Caco-2 (cell line): ENCODE results near the gene LIMCH1. TPM values are rescaled to one million over a fixed set of nuclear protein-coding genes. Genes with fewer than 3 reads are reported as not detected.

Experiments used
- BruUV-seq: library from RNA; stranded (reverse); fragments of 400-500 nt; replicated peaks from 2 replicates; lab custom pipeline; 2021; lab: Mats Ljungman, UMichigan
- CTCF ChIA-PET: fragments of 300-600 bp; sonication (Branson Sonifier 250); formaldehyde crosslinking; loops from one replicate; lab custom pipeline; 2022; ENCODE audit warnings: antibody characterized with exemption; lab: Charles Lee
- POLR2A ChIA-PET: fragments of 300-600 bp; sonication (Branson Sonifier 250); formaldehyde crosslinking; loops from one replicate; lab custom pipeline; 2022; ENCODE audit warnings: antibody characterized with exemption; lab: Charles Lee
- DNase-seq, 2 experiments: peaks; one replicate each; pipeline versions ENCODE4 v3.0.0 to v3.0.0-alpha.2; 2020 to 2022
- H3K27me3 ChIP-seq: replicated peaks from 2 replicates; pipeline ENCODE4 v1.6.0; 2011; ENCODE audit warnings: low read length; ENCODE audit not compliant: control insufficient read depth, insufficient read depth
- H3K36me3 ChIP-seq: 2 replicates; pipeline ENCODE4 v1.5.1; 2011; ENCODE audit warnings: low read length; ENCODE audit not compliant: control insufficient read depth, insufficient read depth
- H3K4me1 ChIP-seq: fragments of 250-450 bp; sonication (Bioruptor Pico); 2 replicates; pipeline ENCODE4 v1.5.1; 2020; ENCODE audit warnings: mild to moderate bottlenecking
- H3K4me3 ChIP-seq: 2 replicates; pipeline ENCODE4 v1.5.1; 2011; ENCODE audit warnings: low read depth, mild to moderate bottlenecking, control low read depth, low read length
- H3K9me3 ChIP-seq: fragments of 250-450 bp; sonication (Bioruptor Pico); 2 replicates; pipeline ENCODE4 v1.5.1; 2020; ENCODE audit warnings: mild to moderate bottlenecking, moderate library complexity
- H3K27ac Mint-ChIP-seq: one replicate; pipeline ENCODE4 v1.8.0; 2022; ENCODE audit warnings: mixed read lengths; ENCODE audit not compliant: unreplicated experiment
- H3K27me3 Mint-ChIP-seq: one replicate; pipeline ENCODE4 v1.8.0; 2022; ENCODE audit warnings: mixed read lengths; ENCODE audit not compliant: insufficient read depth, unreplicated experiment
- H3K36me3 Mint-ChIP-seq: one replicate; pipeline ENCODE4 v1.8.0; 2022; ENCODE audit warnings: mild to moderate bottlenecking, mixed read lengths; ENCODE audit not compliant: insufficient read depth, unreplicated experiment
- H3K4me1 Mint-ChIP-seq: one replicate; pipeline ENCODE4 v1.8.0; 2022; ENCODE audit warnings: low read depth, mixed read lengths; ENCODE audit not compliant: unreplicated experiment
- H3K4me3 Mint-ChIP-seq: one replicate; pipeline ENCODE4 v1.8.0; 2022; ENCODE audit warnings: mild to moderate bottlenecking, moderate library complexity, mixed read lengths; ENCODE audit not compliant: unreplicated experiment
- H3K9me3 Mint-ChIP-seq: one replicate; pipeline ENCODE4 v1.8.0; 2022; ENCODE audit warnings: mixed read lengths; ENCODE audit not compliant: unreplicated experiment
- CTCF ChIP-seq, 2 experiments: fragments of 200-600 bp in 1 of 2; IDR thresholded peaks; 1 replicate in 1 of 2; 2 replicates in 1 of 2; pipeline versions ENCODE4 v1.5.1 to v1.8.0; 2011 to 2022; ENCODE audit warnings: antibody characterized with exemption in 1 of 2, control low read depth in 1 of 2, inconsistent platforms in 1 of 2, low read depth in 1 of 2, low read length in 1 of 2, mild to moderate bottlenecking in 1 of 2, moderate library complexity in 1 of 2; ENCODE audit not compliant: insufficient read depth in 1 of 2, severe bottlenecking in 1 of 2, unreplicated experiment in 1 of 2
- intact Hi-C: fragments of 100-400 bp; cut with micrococcal nuclease; formaldehyde crosslinking; loops from one replicate; pipeline ENCODE4 v1.10.0; 2022; ENCODE audit not compliant: unreplicated experiment
- total RNA-seq: library from RNA; stranded (reverse); gene quantifications from 2 replicates; pipeline ENCODE4 v1.2.3, GENCODE V29; 2022

LIMCH1 gene
- total RNA-seq, 1 experiment from 2014 or later = 8.4 TPM

- no peaks in the 10 kb centered on the region for H3K27me3 ChIP-seq
- no peak overlapping the region for H3K4me3 ChIP-seq
- POLR2A ChIA-PET = interaction anchor here (0.6 kb wide), 1 partner anchor 174 kb away, joined by 3 read pairs; no protein-coding TSS in a partner anchor
- Mint-ChIP-seq H3K9me3 (no peaks in the 10 kb centered on the region), H3K4me3 (no peak overlapping the region), H3K4me1 (no peaks in the 10 kb centered on the region), H3K27ac (no peak overlapping the region), H3K36me3 (no peaks in the 10 kb centered on the region), H3K27me3 (no peaks in the 10 kb centered on the region)
- TF ChIP-seq CTCF (IDR thresholded peaks at IDR 0.05; ENCODE audit: insufficient read depth in 1 of 2, low read depth in 1 of 2, low read length in 1 of 2, severe bottlenecking in 1 of 2, unreplicated experiment in 1 of 2) = no peak
- no peaks in the 10 kb centered on the region for H3K9me3 ChIP-seq
- peaks cover 3% of the 10 kb centered on the region; the same call in 1 of the 2 replicates for H3K4me1 ChIP-seq
- DNase-seq = no peak
- BruUV-seq = no TSS peak
- H3K36me3 ChIP-seq = no peaks in the 10 kb centered on the region
- intact Hi-C loops = no loop called here
- CTCF ChIA-PET = no interaction called here
Measured at GRCh38 chr4:41541687-41542094, 3.7 kb downstream of the LIMCH1 start.

- H3K4me3 ChIP-seq = no peak overlapping the region
- BruUV-seq = no TSS peak
- no peak overlapping the region for H3K27ac Mint-ChIP-seq
- intact Hi-C loops = no loop called here
- DNase-seq = no peak
- CTCF ChIA-PET = no interaction called here
- no peaks in the 10 kb centered on the region for H3K27me3 Mint-ChIP-seq
- H3K9me3 ChIP-seq = no peaks in the 10 kb centered on the region
- no peaks in the 10 kb centered on the region for H3K36me3 ChIP-seq
- POLR2A ChIA-PET = no interaction called here
- no peaks in the 10 kb centered on the region for H3K4me1 Mint-ChIP-seq
- no peak overlapping the region for H3K4me3 Mint-ChIP-seq
- H3K27me3 ChIP-seq = no peaks in the 10 kb centered on the region
- H3K36me3 Mint-ChIP-seq = no peaks in the 10 kb centered on the region
- H3K4me1 ChIP-seq = no peaks in the 10 kb centered on the region
- no peak for TF ChIP-seq CTCF (IDR thresholded peaks at IDR 0.05; ENCODE audit: insufficient read depth in 1 of 2, low read depth in 1 of 2, low read length in 1 of 2, severe bottlenecking in 1 of 2, unreplicated experiment in 1 of 2)
- no peaks in the 10 kb centered on the region for H3K9me3 Mint-ChIP-seq
Measured at GRCh38 chr4:41542526-41543275, 4.7 kb downstream of the LIMCH1 start.

- Histone ChIP-seq H3K4me3 (no peak overlapping the region), H3K4me1 (no peaks in the 10 kb centered on the region), H3K36me3 (no peaks in the 10 kb centered on the region), H3K9me3 (no peaks in the 10 kb centered on the region), H3K27me3 (no peaks in the 10 kb centered on the region)
- no peak for TF ChIP-seq CTCF (IDR thresholded peaks at IDR 0.05; ENCODE audit: insufficient read depth in 1 of 2, low read depth in 1 of 2, low read length in 1 of 2, severe bottlenecking in 1 of 2, unreplicated experiment in 1 of 2)
- no TSS peak for BruUV-seq
- DNase-seq = no peak
- no peak overlapping the region for H3K4me3 Mint-ChIP-seq
- no peaks in the 10 kb centered on the region for H3K4me1 Mint-ChIP-seq
- H3K27ac Mint-ChIP-seq = no peak overlapping the region
- POLR2A ChIA-PET = no interaction called here
- CTCF ChIA-PET = no interaction called here
- H3K9me3 Mint-ChIP-seq = no peaks in the 10 kb centered on the region
- no peaks in the 10 kb centered on the region for H3K27me3 Mint-ChIP-seq
- intact Hi-C loops = no loop called here
- H3K36me3 Mint-ChIP-seq = no peaks in the 10 kb centered on the region
Measured at GRCh38 chr4:41545238-41545637, 7.3 kb downstream of the LIMCH1 start.
